Skeletal muscle tissue (tissue), 4 donors: Measurements from ENCODE around the gene ANKHD1. TPM values are rescaled to one million over a fixed set of nuclear protein-coding genes. Genes with fewer than 3 reads are reported as not detected.
A peak's percentile ranks its signal among the peaks of the same experiment; 100 is the strongest.

Experiments
- H3K27ac ChIP-seq: one replicate; pipeline ENCODE4 v1.7.0; 2013; ENCODE audit warnings: mild to moderate bottlenecking, low read depth, low read length, inconsistent platforms
- H3K27me3 ChIP-seq, 3 donors: one replicate each; pipeline ENCODE4 v1.7.0; 2013; ENCODE audit warnings: low read length in 3 of 3; ENCODE audit not compliant: control insufficient read depth in 3 of 3, insufficient read depth in 3 of 3
- H3K36me3 ChIP-seq, 3 donors: one replicate each; pipeline ENCODE4 v1.7.0; 2013; ENCODE audit warnings: low read length in 3 of 3; ENCODE audit not compliant: control insufficient read depth in 3 of 3, insufficient read depth in 3 of 3
- H3K4me1 ChIP-seq, 3 donors: one replicate each; pipeline ENCODE4 v1.7.0; 2013; ENCODE audit warnings: low read length in 3 of 3, mild to moderate bottlenecking in 3 of 3; ENCODE audit not compliant: control insufficient read depth in 3 of 3, insufficient read depth in 3 of 3
- H3K4me3 ChIP-seq, 3 donors: one replicate each; pipeline ENCODE4 v1.7.0; 2013; ENCODE audit warnings: low read length in 3 of 3
- H3K9ac ChIP-seq, 3 donors: one replicate each; pipeline ENCODE4 v1.7.0; 2013; ENCODE audit warnings: low read length in 3 of 3, mild to moderate bottlenecking in 3 of 3, moderate library complexity in 2 of 3, low read depth in 1 of 3
- H3K9me3 ChIP-seq, 3 donors: one replicate each; pipeline ENCODE4 v1.7.0; 2013; ENCODE audit warnings: low read length in 3 of 3; ENCODE audit not compliant: control insufficient read depth in 3 of 3
- total RNA-seq: library from RNA; depleted of rRNA; stranded (reverse); fragments of >200 nt; gene quantifications from one replicate; pipeline ENCODE4 v1.2.3, GENCODE V29; 2014
- donor health status: Osteomylitis.

Gene ANKHD1
- total RNA-seq, 1 donor from 2014 or later = 85.1 TPM

DNA sequence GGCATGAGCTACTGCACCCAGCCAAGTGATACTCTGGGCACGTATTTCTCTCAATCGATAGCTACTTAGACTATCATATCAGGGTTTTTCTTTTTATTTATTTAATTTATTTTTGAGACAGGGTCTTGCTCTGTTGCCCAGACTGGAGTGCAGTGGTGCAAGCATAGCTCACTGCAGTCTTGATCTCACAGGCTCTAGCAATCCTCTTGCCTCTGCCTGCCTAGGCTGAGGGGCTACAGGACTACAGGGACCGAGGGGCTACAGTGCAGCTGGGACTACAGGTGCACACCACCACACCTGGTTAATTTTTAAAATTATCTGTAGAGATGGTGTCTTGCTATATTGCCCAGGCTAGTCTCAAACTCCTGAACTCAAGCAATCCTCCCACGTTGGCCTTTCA lies 20.3 kb upstream of the ANKHD1 start:
- Histone ChIP-seq H3K27me3 (no peaks in the 10 kb centered on the region), H3K9ac (no peak overlapping the region), H3K4me3 (no peak overlapping the region), H3K36me3 (no peaks in the 10 kb centered on the region), H3K27ac (no peak overlapping the region), H3K4me1 (no peaks in the 10 kb centered on the region), H3K9me3 (no peaks in the 10 kb centered on the region)

DNA sequence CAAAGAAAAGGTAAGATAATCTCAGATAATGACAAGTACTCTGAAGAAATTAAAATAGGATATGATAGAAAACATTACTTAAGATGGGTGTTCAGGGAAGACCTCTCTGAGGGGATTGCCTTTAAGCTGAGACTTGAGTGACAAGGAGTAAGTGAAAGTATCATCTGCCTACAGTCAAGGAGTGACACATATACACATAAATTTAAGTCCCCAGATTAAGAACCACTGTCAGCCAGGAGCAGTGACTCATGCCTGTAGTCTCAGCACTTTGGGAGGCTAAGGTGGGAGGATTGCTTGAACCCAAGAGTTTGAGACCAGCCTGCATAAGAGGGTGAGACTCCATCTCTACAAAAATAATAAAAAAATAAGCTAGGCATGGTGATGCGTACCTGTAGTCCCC lies 19.7 kb upstream of the ANKHD1 start:
- no peaks in the 10 kb centered on the region for H3K27me3 ChIP-seq
- no peaks in the 10 kb centered on the region for H3K36me3 ChIP-seq
- H3K4me3 ChIP-seq = no peak overlapping the region
- no peaks in the 10 kb centered on the region for H3K4me1 ChIP-seq
- no peak overlapping the region for H3K27ac ChIP-seq
- H3K9ac ChIP-seq = no peak overlapping the region
- no peaks in the 10 kb centered on the region for H3K9me3 ChIP-seq

DNA sequence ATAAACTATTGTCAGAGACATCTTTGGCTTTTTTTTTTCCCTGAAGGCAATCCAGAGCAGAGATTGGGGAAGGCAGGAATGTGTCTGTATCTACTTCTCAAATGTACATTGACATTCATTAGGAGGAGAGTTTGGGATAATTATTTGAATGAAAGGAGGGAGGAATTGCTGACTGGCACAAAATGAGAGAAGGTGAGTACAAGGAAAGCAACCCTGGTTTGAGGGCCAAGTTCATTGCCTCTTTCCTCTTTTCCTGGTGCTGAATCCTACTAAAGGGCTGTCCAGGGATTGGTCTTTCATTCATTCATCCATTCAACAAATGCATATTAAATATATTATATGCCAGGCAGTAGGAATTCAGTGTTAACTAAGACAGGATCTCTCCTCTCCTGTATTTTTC lies 18.8 kb upstream of the ANKHD1 start:
- Histone ChIP-seq H3K4me3 (no peak overlapping the region), H3K9ac (no peak overlapping the region)

DNA sequence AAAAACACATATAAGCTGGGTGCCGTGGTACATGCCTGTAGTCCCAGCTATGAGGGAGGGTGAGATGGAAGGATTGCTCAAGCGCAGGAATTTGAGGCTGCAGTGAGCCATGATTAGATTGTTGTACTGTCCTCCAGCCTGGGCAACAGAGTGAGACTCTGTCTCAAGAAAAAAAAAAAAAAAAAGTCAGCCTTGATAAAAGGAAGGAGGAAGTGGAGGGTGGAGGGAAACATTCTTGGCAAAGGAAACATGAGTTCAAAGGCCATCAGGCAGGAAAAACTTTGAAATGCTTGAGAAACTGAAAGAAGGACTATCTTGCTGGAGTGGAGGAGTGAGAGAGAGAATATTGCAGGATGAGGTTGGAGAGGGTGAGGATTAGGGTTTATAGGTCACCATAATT lies 18.3 kb upstream of the ANKHD1 start:
- H3K9ac ChIP-seq = no peak overlapping the region
- H3K27ac ChIP-seq = no peak overlapping the region
- H3K9me3 ChIP-seq = no peaks in the 10 kb centered on the region
- H3K4me3 ChIP-seq = no peak overlapping the region
- no peaks in the 10 kb centered on the region for H3K36me3 ChIP-seq
- no peaks in the 10 kb centered on the region for H3K27me3 ChIP-seq
- no peaks in the 10 kb centered on the region for H3K4me1 ChIP-seq

More for the DNA sequence above, 18.8 kb upstream of the ANKHD1 start:
- Histone ChIP-seq H3K36me3 (no peaks in the 10 kb centered on the region), H3K27me3 (no peaks in the 10 kb centered on the region), H3K4me1 (no peaks in the 10 kb centered on the region), H3K9me3 (no peaks in the 10 kb centered on the region), H3K27ac (no peak overlapping the region)

DNA sequence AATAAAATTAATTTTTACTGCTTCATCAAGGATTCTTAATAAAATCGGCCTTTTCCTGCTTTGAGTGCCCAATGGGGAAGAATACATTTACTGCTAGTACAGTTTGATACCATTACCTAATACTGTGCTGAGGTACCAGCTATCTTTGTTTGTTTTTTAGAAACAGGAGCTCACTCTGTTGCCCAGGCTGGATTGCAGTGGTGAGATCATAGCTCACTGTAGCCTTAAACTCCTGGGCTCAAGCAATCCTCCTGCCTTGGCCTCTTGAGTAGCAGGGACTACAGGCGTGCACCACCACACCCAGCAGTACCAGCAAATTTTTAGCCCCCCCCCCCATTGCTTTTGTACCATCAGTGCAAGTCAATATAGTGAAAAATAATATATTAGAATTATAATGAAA lies 13.6 kb upstream of the ANKHD1 start:
- Histone ChIP-seq H3K9me3 (no peaks in the 10 kb centered on the region), H3K27me3 (no peaks in the 10 kb centered on the region), H3K4me3 (no peak overlapping the region), H3K27ac (no peak overlapping the region), H3K36me3 (no peaks in the 10 kb centered on the region), H3K9ac (no peak overlapping the region), H3K4me1 (no peaks in the 10 kb centered on the region)

DNA sequence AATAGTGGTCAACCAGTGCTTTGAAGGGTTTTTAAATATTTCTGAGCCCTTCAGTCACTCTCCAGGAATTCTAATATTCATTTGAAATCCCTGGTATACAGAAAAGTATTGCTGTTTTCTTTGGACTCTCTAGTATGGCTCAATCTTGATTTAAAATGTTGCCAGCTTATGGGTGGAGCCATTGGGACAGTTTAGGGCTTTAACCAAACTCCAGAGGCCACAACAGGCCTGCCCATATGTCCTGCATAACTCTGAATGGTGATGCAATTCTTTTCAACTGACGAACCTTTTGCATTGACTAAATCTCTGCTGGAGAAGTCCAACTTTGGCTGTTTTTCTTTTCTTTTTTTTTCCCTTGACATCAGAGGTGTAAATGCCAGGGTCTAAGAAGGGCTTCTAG lies 10.3 kb upstream of the ANKHD1 start:
- H3K36me3 ChIP-seq = no peaks in the 10 kb centered on the region
- no peaks in the 10 kb centered on the region for H3K4me1 ChIP-seq
- no peak overlapping the region for H3K9ac ChIP-seq
- no peak overlapping the region for H3K4me3 ChIP-seq
- H3K27me3 ChIP-seq = no peaks in the 10 kb centered on the region
- no peaks in the 10 kb centered on the region for H3K9me3 ChIP-seq
- no peak overlapping the region for H3K27ac ChIP-seq

DNA sequence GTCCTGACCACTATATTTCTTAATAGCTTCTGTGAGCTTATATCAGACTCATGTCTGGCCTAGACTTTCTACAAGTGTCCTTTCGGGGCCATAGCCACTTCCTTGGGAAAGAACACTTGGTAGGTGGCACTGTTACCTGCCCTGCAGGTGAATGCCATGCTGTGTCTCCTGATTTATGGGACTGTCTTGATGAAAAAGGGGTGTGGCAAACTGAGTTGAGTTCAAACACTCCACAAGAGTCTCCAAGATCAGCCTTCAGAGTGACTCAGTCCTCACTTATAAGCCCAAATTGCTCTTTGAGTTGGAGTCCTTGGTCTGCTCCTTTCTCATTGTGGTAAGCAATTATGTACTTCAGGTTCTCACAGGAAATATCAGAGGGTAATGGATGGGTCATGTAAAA lies 9.9 kb upstream of the ANKHD1 start:
- H3K9ac ChIP-seq = no peak overlapping the region
- no peaks in the 10 kb centered on the region for H3K27me3 ChIP-seq
- no peaks in the 10 kb centered on the region for H3K36me3 ChIP-seq
- no peaks in the 10 kb centered on the region for H3K9me3 ChIP-seq
- no peaks in the 10 kb centered on the region for H3K4me1 ChIP-seq
- no peak overlapping the region for H3K27ac ChIP-seq
- no peak overlapping the region for H3K4me3 ChIP-seq

DNA sequence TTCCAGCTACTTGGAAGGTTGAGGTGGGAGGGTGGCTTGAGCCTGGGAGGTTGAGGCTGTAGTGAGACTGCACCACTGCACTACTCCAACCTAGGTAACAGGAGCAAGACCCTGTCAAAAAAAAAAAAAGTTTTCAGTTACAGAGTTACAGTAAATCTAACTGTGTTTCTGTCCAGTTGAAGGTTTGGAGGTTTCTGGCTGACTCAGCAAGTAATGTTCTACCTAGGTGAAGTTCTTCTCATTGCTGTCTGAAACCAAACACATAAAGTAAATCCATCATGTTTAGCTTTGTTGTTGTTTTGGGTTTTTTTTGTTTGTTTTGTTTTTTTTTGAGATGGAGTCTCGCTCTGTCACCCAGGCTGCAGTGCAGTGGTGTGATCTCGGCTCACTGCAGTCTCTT lies 7.9 kb upstream of the ANKHD1 start:
- no peak overlapping the region for H3K27ac ChIP-seq
- H3K36me3 ChIP-seq = no peaks in the 10 kb centered on the region
- H3K27me3 ChIP-seq = no peaks in the 10 kb centered on the region
- no peak overlapping the region for H3K9ac ChIP-seq
- H3K9me3 ChIP-seq = no peaks in the 10 kb centered on the region
- no peak overlapping the region for H3K4me3 ChIP-seq
- H3K4me1 ChIP-seq = no peaks in the 10 kb centered on the region

DNA sequence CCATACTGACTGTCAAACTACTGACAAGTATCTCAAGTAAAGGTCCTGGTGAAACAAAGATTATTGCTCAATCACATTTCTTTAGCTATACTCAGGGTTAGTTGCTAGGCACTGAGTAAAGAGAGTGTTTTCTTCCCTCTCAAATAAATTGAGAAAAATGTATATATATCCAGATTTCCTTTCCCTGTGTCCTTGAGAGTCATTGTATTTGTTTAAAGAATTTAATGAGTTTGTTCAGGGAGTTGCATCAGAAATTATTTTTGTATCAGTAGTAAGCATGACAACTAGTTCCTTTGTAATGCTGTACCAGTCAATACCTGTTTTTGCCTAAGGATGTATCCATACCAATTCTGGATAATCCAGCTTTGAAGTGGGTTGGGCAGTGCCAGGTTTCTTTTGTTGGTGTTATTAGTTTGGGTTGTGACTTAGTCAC lies 3.2 kb upstream of the ANKHD1 start:
- no peak overlapping the region for H3K27ac ChIP-seq
- H3K9me3 ChIP-seq = no peaks in the 10 kb centered on the region
- peaks cover 12 to 16% (median 15%) of the 10 kb centered on the region in 3 donors for H3K4me1 ChIP-seq
- H3K27me3 ChIP-seq = no peaks in the 10 kb centered on the region
- no peak overlapping the region for H3K4me3 ChIP-seq
- no peaks in the 10 kb centered on the region for H3K36me3 ChIP-seq
- H3K9ac ChIP-seq = no peak overlapping the region

DNA sequence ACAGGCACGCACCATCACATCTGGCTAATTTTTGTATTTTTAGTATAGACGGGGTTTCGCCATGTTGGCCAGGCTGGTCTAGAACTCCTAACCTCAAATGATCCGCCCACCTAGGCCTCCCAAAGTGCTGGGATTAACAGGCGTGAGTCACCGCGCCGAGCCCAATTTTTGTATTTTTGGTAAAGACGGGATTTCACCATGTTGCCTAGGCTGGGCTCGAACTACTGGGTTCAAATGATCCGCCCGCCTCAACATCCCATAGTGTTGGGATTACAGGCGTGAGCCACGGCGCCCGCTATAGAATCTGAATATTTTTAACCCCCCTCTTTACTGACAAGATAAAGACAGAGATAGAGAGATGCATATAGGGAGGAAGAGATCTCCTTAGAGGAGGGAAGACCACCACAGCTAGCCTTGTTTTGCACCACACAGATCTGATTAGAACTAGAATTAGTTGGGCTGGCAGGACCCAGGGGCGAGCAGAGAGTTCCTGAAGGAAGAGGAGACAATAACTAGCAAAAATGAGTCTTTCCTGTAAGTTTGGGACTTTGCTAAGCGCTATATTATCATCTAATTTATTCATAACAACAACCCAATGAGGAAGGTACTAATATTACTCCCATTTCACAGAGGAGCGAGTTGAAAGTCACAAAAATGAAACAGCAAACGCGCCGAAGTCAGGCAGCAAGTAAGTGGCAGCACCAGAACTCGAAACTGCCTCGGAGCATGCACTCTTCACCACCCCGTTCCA lies 1.5 kb upstream of the ANKHD1 start:
- Histone ChIP-seq H3K4me1 (peaks cover 26 to 31% (median 29%) of the 10 kb centered on the region in 3 donors), H3K9ac (peak overlapping the region; percentile 93 to 98 (median 93)), H3K9me3 (no peaks in the 10 kb centered on the region), H3K27me3 (no peaks in the 10 kb centered on the region), H3K27ac (peak overlapping the region; percentile 76), H3K4me3 (peak overlapping the region; percentile 92 to 99 (median 99)), H3K36me3 (no peaks in the 10 kb centered on the region)
